ENCODE data around the gene MMD2.
A peak's percentile ranks its signal among the peaks of the same experiment; 100 is the strongest.
"Not testable (repeated sequence)": the region's sequence is repeated elsewhere in the genome, so short reads cannot be mapped to it uniquely, and the experiment has no call there.

The MMD2 gene

DNA sequence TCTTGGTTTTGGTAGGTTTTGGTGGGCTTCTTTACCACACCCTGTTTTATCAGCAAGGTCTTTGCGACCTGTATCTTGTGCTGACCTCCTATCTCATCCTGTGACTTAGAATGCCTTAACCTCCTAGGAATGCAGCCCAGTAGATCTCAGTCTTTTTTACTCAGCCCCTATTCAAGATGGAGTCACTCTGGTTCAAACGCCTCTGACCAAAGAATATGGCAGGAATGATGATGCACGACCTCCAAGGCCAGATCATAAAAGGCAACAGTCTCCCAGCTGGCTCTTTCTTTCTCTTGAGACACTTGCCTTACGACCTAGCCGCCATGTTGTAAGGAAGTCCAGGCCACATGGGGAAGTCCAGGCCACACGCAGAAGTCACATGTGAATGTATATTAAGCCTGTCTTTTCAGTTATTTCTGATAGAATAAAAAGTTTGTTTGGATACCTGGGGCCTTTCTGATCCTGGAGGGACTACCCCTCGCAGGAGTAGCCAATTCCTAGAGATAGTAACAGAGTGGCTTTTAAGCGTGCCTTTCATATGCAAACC is 65.0 kb downstream of the MMD2 start:
- DNase-seq (ENCODE audit: low read depth) = no peak

DNA sequence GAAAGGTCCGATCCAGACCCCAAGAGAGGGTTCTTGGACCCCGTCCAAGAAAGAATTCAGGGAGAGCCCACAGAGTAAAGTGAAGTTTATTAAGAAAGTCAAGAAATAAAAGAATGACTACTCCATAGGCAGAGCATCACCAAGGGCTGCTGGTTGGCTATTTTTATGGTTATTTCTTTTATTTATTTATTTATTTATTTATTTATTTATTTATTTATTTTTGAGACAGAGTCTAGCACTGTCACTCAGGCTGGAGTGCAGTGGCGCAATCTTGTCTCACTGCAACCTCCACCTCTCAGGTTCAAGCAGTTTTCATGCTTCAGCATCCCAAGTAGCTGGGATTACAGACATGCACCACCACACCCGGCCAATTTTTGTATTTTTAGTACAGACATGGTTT is 65.8 kb downstream of the MMD2 start:
- not testable (repeated sequence) for DNase-seq (ENCODE audit: low read depth)

DNA sequence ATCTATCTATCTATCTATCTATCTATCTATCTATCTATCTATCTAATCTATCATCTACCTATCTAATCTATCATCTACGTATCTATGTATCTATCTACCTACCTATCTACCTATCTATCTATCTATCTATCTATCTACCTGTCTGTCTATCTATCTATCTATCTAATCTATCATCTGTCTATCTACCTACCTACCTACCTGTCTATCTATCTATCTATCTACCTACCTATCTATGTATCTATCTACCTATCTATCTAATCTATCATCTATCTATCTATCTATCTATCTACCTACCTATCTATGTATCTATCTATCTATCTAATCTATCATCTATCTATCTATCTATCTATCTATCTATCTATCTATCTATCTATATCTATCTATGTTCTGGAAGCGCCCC is 67.5 kb downstream of the MMD2 start:
- DNase-seq (ENCODE audit: low read depth) = not testable (repeated sequence)

DNA sequence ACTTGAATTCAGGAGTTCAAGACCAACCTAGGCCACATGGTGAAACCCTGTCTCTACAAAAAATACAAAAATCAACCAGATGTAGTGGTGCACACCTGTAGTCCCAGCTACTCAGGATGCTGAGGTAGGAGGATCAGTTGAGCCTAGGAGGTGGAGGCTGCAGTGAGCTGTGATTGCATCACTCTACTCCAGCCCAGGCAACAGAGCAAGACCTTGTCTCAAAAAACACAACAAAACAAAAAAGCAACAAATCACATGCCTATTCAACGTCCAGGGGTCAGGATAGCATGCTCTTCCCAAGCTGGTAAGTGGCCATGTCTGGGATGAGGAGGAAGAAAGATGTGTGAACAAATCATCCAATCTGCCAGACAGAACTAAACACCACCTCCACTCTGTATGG is 69.3 kb downstream of the MMD2 start:
- DNase-seq (ENCODE audit: low read depth) = no peak

DNA sequence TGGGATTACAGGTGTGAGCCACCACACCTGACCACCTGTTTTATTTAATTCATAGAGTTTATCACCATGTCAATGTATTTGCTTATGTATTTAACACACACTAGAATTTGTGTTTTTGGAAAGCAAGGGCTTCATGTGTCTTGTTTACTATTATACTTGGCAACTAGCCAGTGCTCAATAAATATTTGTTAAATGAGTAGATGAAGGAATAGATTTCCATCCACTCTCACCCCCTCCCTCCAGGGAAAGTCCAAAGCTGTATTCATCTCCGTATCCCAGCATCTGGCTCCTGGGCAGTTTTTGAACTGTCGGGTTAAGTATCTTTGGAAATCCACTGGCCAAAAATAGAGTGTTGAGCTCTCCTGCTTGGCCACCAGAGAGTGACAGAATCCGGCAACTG is 70.8 kb downstream of the MMD2 start:
- no peak for DNase-seq (ENCODE audit: low read depth)

DNA sequence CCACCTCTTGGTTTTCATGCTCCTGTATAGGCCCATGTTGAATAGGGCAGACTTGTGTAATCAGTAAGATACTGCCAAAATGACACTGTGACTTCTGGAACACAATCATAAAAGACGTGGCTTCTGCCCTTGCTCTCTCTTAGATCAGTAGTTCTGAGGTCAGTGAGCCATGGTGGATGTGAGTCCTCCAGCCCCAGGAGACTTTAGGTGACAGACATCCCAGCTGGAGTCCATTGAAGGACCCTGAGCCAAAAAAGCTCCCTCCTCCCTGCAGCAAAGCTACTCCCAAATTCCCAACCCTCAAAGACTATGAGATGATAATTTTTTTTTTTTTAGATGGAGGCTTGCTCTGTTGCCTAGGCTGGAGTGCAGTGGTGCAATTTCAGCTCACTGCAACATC is 72.3 kb downstream of the MMD2 start:
- DNase-seq (ENCODE audit: low read depth) = no peak

DNA sequence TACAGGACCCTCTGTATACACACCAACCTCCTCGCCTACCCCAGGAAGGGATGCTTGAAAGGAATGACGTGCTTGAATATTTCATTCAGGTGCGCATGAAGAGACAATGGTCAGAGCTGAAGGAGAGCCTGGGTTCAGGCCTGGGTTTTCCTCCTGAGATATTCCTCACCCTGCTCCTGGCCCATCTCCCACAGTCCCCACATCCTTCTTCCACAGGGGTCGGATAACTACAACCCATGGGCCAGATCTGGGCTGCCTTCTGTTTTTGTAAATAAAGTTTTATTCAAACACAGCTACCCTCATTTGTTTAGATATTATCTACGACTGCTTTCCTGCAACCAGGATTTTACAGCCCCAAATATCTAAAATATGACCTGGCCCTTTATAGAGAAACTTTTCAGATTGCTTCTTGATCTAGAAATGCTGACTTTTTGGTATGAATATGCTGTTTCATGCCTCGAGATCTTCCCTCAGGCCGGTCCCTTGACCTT is 73.6 kb downstream of the MMD2 start:
- DNase-seq (ENCODE audit: low read depth) = no peak

DNA sequence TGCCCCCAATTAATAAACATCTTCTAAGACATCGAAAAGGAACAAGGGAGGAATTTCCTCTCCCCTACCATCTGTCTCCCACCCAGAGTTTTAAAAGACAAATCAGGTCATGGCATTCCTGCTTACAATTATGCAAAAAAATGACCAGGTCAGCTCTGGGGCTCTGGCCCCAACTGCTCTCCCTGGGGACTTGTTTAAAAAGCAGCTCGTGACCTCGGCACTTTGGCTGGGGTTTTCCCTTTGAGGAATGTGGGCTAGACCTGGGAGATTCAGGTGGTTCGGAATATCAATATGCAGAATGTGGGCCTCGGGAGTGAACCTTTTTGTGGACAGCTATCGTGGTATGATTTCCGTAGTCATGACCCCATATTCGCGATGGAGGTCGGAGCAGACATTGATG is 74.8 kb downstream of the MMD2 start:
- no peak for DNase-seq (ENCODE audit: low read depth)

DNA sequence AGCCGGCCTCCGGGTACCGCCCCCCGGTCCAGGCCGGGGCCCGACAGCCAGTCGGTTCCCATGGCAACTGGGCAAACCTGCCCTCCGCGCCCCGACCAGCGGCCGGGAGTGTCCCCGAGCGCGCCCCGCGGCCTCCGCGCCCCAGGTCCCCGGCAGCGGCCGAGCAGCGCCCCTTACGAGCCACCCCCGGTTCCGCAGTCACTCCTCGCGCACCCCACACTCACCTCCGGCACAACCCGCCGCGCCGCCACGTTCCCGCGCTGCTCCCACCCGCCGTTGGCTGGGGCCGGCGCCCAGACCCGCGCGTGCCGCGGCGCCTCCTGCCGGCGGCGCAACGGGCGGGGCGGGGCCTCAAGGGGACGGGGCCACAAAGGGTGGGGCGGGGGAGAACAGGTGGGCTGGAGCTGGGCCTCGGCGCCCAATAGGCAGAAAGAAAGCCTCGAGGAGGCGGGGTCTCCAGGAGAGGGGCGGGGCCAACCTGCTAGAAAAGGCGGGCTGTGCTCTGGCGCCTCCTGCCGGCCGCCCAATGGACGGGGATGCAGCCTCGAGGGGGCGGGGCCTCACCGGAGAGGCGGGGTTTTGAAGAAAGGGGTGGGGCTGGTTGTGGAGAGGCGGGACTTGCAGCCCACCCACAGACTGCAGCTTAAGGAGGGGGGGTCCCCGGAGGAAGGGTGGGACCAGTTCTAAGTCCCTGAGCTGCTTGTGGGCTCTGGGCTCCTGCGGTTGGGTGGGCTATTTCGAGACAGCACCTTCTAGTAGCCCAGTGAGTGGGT is 75.4 kb downstream of the MMD2 start, which contains the start of gene RADIL:
Gene RADIL (minus strand): TSS at position 345 of the 773 bp plus-strand sequence. CDS start 5,577 bp downstream, outside the sequence.
- DNase-seq (ENCODE audit: low read depth) = peak; percentile 81

DNA sequence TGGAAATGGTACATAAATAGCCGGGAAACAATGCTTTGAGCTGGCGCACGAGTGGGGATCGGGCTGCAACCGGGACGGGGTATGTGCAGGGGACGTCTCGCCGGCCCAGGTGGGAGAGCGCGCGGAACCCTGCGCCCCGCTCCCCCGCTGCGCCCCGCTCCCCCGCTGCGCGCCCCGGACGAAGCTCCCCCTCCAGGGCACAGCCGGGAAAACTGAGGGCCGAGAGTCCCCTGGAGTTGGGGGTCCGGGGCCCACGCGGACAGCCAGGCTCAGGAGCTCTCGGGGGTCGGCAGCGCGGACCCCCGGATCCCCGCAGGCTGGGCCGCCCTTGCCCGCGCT is 76.0 kb downstream of the MMD2 start:
- no peak for DNase-seq (ENCODE audit: low read depth)

DNA sequence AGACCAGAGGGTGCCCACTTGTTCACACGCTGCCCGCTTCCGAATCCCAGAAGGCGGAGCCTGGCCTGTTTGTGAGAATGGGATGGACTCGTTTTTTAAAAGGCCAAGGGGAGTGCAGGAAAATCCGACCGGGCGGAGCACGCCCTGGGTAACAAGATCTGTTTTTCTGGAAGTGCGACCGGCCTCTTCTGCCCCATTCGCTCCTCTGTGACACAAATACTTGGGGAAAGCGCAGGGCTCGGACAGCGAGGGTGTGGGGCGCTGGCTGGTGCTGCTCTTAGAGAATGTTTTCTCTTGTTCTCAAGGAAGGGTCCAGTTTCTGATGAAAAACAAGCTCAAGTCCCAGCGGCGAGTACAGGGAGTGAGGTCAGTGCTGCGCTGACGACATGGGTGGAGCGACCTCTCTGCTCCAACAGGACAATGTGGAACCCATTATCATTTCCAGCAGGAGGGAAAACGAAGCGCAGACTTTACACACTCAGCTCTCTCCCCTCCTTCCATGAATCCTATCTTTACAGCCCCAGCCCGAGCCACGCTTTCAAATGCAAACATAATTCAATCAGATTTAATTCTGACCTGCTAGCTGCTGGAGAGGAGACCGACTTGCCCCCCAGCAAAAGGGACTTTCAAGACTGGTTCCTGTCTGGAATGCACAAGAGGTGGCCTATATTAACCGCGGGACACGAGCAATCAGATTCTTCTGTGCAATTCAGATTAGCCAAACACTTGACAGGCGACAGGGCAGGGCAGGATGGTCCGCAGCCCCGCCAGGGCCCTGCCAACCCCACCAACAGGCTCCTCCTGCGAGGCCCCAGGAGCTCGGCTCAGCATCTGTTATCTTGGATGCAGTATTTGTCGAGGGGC is 76.6 kb downstream of the MMD2 start:
- peak; percentile 65 for DNase-seq (ENCODE audit: low read depth)

DNA sequence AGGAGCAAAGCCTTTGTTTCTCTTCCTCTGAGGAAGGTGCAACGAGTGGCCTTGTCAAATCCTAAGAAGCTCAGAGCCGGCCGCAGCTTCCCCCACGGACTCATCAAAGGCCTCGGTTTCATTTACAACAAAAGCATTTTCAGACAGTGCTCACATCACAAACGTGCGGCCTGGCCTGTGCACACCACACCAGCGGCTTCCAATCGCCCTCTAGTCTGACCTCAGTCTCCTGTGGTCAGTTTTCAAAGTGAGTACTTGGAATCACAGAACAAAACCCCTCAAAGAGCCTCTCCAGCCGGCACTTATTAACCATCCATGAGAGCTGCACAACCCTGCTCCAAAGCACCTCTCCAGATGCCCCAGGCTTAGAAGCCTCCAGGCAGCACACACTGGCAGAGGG is 78.8 kb downstream of the MMD2 start:
- DNase-seq (ENCODE audit: low read depth) = no peak

DNA sequence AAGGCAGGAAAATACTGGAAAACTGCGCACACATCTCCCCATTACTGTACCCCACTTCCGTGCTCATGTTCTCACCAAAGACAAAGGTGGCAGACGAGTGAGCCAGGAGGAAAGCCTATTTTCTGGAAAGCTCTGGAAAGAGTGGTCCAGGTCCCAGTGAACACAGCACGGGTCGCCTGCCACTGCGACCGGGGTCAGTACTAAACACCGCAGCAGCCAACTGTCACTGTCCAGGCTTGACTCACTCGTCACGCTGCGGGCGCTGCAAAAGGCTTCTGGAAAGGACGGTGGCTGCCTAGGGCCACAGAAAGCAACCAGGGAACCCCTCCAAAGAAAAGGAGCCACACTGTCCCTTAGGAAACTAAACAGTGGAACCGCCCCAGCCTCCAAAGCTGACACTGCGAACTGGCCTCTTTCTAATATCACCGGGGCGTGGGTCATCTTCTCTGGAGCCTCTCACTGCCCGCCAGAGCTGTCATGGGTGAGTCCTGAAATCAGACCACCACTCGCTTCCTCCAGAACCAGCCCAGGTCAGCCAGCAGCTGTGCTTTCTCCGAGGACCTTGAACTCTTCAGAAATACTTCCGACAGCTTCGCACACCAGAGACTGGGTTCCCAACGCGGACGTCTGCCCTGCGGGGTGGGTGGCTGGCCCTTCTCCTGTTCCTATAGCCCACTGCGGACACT is 79.4 kb downstream of the MMD2 start:
- no peak for DNase-seq (ENCODE audit: low read depth)

DNA sequence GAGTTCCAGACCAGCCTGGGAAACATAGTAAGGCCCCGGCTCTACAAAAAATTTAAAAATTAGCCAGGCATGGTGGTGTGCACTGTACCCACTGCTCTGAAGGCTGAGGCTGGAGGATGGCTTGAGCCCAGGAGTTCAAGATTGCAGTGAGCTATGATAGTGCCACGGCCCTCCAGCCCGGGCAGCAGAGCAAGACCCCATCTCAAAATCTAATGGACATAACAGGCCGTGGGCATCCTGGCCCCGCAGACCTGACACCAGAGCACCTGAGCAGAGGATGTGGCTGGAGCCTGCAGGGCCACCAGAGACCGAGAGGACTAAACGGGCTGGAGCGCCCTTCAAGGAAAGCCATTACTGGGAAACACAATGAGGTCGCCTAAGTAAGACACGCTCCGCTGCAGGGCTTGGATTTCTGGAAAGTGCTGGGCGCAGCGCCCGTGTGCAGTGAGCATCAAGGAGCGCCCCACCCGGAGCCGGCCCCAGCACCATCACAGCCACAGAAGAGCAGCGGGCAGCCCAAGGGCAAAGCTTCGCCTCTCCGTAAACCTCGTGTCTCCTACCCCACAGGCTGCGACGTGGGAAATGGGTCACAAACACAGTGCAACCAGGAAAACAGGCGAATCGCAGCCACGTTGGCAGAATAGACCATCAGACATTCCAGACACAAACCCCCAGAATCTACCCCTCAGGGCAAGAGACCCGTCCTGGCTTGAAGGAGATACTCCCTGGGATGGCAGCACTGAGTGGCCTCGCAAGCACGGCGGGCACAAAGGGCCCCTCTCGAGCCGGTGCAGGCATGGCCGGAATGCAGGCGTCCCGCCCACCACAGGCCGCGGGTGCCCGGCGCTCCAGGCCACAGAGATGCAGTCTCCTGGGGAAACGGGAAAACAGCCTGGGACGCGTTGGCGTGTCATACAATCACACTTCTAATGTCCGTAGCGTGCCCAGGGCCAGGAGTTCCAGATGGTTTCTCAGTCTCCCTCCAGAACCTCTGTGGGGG is 80.4 kb downstream of the MMD2 start:
- no peak for DNase-seq (ENCODE audit: low read depth)

DNA sequence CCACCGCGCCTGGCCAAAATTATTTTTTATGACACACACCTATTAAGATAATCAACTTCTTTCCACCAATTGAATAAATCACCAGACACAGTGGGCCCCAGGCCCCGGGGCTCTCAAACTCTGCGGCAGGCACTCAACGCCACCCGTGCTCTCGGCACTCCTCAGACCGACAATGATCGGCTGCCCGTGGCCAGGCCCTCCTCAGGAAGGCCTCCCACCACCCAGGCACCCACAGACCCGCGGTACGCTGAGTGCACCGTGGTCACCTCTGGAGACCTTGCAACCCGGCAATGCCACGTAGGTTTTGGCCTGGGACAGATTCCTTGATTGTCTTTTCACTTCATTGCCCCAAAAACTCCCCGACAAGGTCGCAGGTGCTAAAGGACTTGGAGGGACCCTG is 82.4 kb downstream of the MMD2 start:
- no peak for DNase-seq (ENCODE audit: low read depth)

DNA sequence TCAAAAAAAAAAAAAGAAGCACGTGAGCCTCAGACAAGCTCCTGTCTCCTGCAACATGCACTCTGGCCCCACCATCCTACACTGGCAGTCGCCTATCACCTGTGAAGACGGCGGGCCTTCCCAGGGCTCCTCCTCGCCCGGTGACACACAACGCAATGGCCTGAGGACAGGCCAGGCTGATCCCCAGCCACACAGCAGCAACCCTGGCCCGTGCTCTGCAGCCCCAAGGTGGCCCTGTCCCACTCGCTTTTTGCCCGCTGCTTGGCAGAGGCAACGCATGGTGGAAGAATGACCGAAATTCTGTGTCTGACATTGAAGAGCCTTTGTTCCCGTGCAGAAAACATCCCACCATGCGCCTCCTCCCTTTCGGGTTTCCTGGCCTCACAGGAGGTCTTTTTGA is 83.6 kb downstream of the MMD2 start:
- no peak for DNase-seq (ENCODE audit: low read depth)

DNA sequence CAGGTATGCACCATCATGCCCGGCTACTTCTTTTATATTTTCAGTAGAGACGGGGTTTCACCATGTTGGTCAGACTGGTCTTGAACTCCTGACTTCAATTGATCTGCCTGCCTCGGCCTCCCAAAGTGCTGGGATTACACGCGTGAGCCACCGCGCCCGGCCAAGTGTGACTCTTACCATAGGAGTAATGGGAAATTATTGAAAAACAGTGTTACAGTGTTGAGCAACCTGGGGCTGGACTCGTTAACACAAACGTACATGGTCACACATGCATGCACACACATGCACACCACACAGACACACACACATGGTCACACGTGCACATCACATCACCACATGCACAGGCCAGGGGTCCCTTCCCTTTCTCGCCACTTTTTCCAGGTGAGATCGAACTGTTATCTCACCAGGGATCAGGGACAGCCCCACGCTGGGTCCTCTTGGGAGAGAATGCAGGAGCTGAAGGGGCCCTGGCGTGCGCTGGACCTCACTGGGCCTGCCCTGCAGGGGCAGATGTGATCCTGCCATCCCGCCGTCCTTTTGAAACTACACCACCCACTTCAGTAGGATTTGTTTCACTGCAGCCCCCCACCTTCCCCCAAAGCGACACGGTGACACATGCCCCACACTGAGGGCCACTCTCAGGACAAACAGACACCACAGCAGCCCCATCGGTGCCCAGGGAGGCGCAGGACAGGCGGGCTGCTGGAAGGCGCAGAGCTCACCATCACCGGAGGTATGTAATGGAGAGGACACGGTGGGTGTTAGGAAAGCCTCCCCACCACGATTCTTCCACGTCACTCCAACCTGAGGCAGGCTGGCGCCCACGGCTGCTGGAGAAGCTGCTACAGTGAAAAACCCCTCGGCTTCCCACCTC is 85.7 kb downstream of the MMD2 start:
- DNase-seq (ENCODE audit: low read depth) = no peak

DNA sequence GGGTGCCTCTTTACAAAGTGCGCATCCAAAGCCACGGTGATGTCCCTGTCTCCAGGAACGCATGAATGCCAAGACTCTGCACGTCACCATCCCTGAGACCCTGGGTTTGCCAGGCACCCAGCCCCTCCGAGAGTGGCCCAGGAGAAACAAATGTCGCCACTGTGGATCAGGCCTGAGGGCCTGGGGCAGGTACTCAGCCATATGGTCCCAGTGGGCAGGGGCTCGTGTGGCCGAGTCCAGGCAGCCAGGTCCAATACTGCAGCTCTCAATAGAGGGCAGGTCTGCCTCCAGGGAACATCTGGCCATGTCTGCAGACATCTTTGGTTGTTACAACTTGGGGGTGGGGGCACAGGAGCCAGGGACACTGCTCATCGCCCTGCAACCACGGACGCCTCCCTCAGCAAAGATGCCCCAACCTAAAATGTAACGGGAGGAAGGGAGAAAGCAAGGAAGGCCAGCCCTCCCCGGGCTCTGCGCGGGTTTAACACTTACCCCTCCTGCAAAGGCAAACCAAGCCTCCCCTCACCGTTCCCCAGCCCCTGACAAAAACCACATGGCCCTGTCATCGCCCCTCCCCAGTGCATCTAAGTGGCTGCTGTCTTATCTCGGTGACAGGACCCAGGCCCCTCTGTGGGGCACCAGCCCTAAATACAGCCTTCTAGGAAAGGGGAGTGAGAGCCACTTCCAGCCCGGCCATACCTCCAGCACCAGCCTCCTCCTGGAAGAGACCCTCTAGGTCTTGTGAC is 86.9 kb downstream of the MMD2 start:
- DNase-seq (ENCODE audit: low read depth) = no peak

DNA sequence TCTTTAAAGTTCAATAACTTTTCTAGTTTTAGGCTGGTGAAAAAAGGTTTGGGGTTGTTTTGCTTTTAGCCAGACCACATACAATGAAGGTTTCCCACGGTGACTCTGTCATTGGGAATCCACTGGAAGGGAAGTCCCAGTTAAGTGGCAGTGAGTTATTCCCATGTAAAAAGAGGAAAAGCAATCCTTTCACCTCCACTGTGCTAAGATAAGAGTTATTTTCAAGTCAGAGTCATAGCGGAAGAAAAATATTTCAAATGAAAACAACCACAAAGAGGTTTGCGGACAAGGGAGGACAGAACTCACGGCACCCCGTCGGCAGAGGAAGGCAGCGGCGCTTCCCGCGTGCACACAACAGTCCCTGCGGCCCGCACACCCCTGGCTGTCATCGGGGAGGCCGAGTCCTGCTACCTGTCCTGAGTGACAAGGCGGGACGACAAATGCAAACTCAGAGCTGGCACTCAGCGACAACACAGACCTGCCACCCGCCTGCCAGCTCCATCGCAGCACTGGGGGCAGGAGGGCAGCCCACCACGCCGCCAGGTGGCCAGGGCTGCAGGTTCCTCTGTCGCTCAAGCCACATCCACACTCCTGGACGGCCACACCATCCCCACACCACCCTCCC is 87.8 kb downstream of the MMD2 start:
- no peak for DNase-seq (ENCODE audit: low read depth)
